ENCODE results near the gene TXNDC9.
"Not testable (repeated sequence)": the region's sequence is repeated elsewhere in the genome, so short reads cannot be mapped to it uniquely, and the experiment has no call there.

TXNDC9 gene

GRCh38 chr2:99317873-99318200, 18.3 kb downstream of the TXNDC9 start:
- DNase-seq = not testable (repeated sequence)

DNA sequence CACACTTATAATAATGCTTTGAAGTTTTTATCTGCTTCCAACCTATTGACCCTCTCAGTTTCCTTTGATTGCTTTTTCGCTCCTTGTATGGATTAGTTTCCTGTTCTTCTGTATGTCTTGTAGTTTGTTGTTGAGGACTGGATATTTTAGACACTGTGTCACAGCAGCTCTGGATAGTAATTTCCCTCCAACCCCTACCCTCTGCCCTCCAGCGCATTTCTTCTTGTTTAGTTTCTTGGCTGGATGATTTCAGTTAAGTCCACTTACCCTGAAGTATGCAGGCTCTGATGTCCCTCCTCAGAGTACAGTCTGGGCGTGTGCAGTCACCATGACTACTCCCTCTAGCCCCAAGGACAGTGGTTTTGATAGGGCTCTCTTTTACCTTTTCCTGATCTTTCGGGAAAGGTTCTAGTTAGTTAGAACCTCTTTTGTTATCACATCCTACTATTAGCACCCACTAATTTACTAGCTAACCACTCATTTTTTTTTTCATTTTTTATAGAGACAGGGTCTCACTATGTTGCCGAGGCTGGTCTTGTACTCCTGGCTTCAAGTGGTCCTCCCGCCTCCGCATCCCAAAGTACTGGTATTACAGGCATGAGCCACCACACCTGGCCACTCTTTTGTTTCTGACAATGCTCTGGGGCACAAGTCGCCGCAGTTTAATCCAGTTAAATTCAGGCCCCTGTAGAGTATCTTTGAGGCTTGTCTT, 18.8 kb downstream of the TXNDC9 start:
- no peak for DNase-seq

- DNase-seq = not testable (repeated sequence)
Measured at GRCh38 chr2:99301097-99301496, 35.0 kb downstream of the TXNDC9 start, which contains the start of gene LYG1. Gene LYG1 (minus strand): TSS chr2:99301197. CDS start chr2:99295670, 5,527 bp downstream.

DNA sequence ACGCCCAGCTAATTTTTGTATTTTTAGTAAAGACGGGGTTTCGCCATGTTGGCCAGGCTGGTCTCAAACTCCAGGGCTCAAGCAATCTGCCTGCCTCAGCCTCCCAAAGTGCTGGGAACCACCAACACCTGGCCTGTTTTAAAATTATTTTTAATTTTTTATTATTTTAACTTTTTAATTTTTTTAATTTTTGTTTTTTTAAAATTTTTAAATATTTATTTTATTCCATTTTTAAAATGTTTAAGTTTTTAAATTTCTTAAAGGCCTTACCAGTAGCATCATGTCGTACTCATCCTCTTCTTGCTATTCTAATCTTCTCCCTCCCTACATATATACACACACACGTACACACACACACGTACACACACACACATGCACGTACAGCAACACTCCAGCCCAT, 36.6 kb downstream of the TXNDC9 start:
- DNase-seq = no peak

- DNase-seq = no peak
Measured at GRCh38 chr2:99297994-99298393, 38.1 kb downstream of the TXNDC9 start.

DNA sequence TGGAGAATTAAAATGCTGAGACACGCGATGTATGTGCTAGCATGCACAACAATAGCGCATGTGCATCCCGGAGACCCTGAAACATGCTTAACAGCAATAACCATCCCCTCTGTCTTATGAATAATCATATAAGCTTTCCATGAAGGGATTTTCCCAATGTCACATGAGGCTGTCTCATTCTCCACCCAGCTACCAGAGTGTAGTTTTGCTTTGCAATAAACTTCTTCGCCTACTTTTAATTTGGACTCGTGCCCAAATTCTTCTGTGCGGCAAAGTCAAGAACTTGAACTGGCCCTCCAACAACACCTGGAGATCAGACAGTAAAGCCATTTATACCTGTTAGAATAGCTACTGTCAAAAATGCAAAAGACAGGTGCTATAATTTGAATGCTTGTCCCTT, 50.6 kb downstream of the TXNDC9 start:
- DNase-seq = no peak

DNA sequence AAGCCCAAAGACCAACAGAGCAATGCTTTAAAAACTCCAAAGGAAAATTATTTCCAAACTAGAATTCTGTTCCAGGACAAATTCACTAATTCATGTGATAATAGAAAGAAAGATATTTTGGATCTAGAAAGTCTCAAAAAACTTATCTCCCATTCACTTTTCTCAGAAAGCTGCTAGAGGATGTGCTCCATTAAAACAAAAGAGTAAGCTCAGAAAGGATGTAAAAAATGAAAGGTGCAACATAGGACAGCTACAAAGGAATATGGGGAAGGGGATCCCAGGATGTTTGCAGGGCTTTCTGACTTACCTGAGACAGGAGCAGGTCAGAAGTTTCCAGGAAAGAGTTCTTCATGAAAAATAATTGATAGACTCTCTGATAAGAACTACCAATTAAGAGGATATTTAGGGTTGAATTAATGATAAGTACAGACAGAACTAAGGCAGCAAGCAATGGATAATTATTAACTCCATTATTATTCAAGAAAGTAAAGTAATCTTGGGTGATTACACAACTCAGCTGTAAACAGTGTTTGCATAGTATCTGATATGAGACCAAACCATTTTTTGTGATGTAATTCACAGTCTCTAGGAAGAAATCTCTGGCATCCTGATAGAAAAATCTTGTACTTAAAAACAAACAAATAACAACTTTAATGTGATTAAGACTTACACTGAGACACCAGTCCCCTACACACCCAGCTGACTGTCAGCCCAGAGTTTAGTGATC, 56.0 kb downstream of the TXNDC9 start:
- DNase-seq = no peak

DNA sequence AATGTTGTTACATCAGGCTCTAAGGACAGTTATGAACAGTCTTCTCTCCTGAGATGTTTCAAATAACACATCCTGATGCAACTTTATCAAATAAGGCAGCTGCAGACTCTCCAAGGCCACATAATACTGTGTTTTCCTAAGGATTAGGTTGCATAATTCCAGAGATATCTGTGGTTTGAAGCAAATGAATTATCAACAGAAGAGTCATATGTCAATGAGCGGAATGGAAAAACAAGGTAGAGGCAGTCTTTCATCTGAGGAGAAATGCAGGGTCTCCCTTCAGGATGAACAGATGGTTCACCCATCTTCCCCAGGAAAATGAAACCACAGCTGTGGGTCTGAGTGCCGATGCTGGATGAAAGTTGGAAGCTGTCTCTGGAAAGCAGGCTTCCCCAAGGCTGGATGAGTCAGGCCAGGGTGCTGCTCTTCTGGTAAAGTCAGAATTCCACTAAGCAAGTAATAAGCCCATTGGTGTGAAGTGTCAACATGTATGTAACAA, 57.3 kb downstream of the TXNDC9 start:
- DNase-seq = no peak

DNA sequence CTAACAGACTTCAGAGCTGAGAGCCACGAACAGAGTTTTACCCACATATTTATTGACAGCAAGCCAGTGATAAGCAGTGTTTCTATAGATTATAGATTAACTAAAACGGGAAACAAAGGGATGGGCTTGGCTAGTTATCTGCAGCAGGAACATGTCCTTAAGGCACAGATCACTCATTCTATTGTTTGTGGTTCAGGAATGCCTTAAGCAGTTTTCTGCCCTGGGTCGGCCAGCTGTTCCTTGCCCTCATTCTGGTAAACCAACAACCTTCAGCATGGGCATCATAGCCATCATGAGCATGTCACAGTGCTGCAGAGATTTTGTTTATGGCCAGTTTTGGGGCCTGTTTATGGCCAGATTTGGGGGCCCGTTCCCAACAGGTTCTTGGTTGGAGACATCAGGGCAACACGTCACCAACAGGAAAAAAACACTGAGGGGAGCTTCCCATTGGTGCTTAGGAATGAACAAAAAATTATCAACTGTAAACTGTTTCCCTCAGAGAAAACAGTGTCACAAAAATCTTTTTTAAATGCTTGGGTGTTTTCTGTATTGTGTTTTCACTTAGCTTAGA, 57.9 kb downstream of the TXNDC9 start:
- DNase-seq = not testable (repeated sequence)

GRCh38 chr2:99275882-99276281, 60.3 kb downstream of the TXNDC9 start:
- no peak for DNase-seq

Measured in right forelimb (tissue), 1 donor.